HepG2 (cell line): Measurements from ENCODE around the gene PSENEN. TPM values are rescaled to one million over a fixed set of nuclear protein-coding genes. Genes with fewer than 3 reads are reported as not detected.

Source experiments
- FOSL2 ChIP-seq: sonication (generic); formaldehyde crosslinking; IDR thresholded peaks from 2 replicates; pipeline ENCODE4 v1.4.0; 2020; ENCODE audit warnings: missing genetic modification reagents
- NCOR1 ChIP-seq: fragments of 200-600 bp; sonication (generic); IDR thresholded peaks from 2 replicates; pipeline ENCODE4 v1.7.0; 2017; ENCODE audit warnings: antibody characterized with exemption, low read length, borderline replicate concordance
- PHF8 ChIP-seq: sonication (generic); formaldehyde crosslinking; IDR thresholded peaks from 2 replicates; pipeline ENCODE4 v1.5.0; 2020; ENCODE audit warnings: missing genetic modification reagents
- SNAPC2 ChIP-seq: sonication (generic); formaldehyde crosslinking; IDR thresholded peaks from 2 replicates; pipeline ENCODE4 v1.8.1; 2022; ENCODE audit warnings: mild to moderate bottlenecking, missing genetic modification reagents
- STAG1 ChIP-seq: sonication (generic); formaldehyde crosslinking; IDR thresholded peaks from 2 replicates; pipeline ENCODE4 v1.4.0; 2020; ENCODE audit warnings: missing genetic modification reagents
- ZNF280D ChIP-seq: sonication (generic); formaldehyde crosslinking; IDR thresholded peaks from 2 replicates; pipeline ENCODE4 v1.5.1; 2020; ENCODE audit warnings: mild to moderate bottlenecking, missing genetic modification reagents
- polyA plus RNA-seq, 8 experiments: library from polyadenylated mRNA; depleted of rRNA in 3 of 8; stranded (reverse) in 7 of 8; unstranded in 1 of 8; fragments of >200 nt; fragmentation: Illumina TruSeq in 4 of 8; extraction: Trizol in 4 of 8; gene quantifications; 2 replicates each; pipeline versions ENCODE4 v1.2.1 to v1.2.3, GENCODE V29; 2011 to 2016; ENCODE audit warnings: low read depth in 4 of 8, missing spikeins in 1 of 8, mixed read lengths in 1 of 8; ENCODE audit not compliant: insufficient read depth in 1 of 8
- total RNA-seq, 5 experiments: library from RNA; depleted of rRNA; stranded (reverse); fragments of >200 nt; fragmentation: Illumina TruSeq; extraction: Trizol; gene quantifications; 2 replicates each; pipeline ENCODE4 v1.2.3, GENCODE V29; 2016; ENCODE audit warnings: low read depth in 1 of 5
- TF ChIP-seq, protein P1 (sequence below): sonication (generic); formaldehyde crosslinking; IDR thresholded peaks from 2 replicates; pipeline ENCODE4 v1.4.0; 2020; ENCODE audit warnings: missing genetic modification reagents
- TF ChIP-seq, protein P2 (sequence below): sonication (generic); formaldehyde crosslinking; IDR thresholded peaks from 2 replicates; pipeline ENCODE4 v1.4.0; 2020; ENCODE audit warnings: mild to moderate bottlenecking, missing genetic modification reagents
- TF ChIP-seq, protein P3 (sequence below): IDR thresholded peaks from 2 replicates; pipeline ENCODE4 v1.6.1; 2016; ENCODE audit warnings: low read depth, borderline replicate concordance
- TF ChIP-seq, protein P4 (sequence below): sonication (generic); formaldehyde crosslinking; IDR thresholded peaks from 2 replicates; pipeline ENCODE4 v1.4.0; 2020; ENCODE audit warnings: missing genetic modification reagents, borderline replicate concordance

Gene PSENEN
- total and polyA plus RNA-seq, 2 of the 13 experiments (the other 11 are each of a cell fraction or from before 2014, with no cell fraction given) = 16.9 to 34.2 TPM

DNA sequence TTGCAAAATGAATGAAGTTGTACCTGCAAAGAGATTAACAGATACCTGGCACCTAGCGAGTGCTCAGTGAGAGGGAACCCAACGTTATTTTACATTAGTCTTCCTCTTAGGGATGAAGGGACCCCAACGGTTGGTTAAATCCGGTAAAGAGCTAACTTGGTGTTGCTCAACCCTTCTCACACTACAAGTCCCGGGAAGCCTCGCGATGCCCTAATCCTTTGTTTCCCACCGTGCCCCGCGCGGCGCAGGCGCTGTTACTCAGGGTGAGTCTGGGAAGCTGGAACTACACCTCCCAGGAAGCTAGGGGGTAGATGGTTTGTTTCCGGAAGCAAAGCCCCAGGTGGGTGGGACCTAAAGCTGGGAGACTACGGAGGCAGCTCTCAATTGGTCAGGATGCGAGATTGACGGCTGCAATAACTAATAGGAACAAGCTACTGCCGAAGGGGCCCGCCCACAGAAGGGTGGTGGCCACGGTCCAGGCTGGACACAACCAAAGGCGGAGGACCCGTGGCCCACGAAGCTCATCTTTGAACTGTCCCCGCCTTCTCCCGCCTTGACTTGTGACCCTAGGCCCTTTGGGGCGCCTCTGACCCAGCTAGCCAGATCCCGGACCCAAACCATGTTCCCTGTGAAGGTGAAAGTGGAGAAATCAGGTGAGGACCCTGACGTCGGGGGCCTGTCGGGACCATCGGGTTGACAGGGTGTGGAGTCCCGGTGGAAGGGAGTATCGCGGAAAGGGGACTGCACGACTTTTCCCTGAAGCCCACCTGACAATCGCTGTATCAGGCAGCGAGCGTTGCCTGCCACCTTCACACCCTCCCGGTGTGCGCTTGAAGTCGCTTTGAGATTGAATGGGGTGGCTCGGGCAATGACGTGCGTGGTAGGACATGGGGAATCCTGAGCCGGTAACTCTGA lies 2.9 kb downstream of the PSENEN start, which contains the start of gene LIN37 (continued):
- TF ChIP-seq, protein P1, sequence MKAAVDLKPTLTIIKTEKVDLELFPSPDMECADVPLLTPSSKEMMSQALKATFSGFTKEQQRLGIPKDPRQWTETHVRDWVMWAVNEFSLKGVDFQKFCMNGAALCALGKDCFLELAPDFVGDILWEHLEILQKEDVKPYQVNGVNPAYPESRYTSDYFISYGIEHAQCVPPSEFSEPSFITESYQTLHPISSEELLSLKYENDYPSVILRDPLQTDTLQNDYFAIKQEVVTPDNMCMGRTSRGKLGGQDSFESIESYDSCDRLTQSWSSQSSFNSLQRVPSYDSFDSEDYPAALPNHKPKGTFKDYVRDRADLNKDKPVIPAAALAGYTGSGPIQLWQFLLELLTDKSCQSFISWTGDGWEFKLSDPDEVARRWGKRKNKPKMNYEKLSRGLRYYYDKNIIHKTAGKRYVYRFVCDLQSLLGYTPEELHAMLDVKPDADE (CRISPR knock-in tag) = no peak
- no peak for TF ChIP-seq STAG1 (CRISPR knock-in tag)
- TF ChIP-seq, protein P2, sequence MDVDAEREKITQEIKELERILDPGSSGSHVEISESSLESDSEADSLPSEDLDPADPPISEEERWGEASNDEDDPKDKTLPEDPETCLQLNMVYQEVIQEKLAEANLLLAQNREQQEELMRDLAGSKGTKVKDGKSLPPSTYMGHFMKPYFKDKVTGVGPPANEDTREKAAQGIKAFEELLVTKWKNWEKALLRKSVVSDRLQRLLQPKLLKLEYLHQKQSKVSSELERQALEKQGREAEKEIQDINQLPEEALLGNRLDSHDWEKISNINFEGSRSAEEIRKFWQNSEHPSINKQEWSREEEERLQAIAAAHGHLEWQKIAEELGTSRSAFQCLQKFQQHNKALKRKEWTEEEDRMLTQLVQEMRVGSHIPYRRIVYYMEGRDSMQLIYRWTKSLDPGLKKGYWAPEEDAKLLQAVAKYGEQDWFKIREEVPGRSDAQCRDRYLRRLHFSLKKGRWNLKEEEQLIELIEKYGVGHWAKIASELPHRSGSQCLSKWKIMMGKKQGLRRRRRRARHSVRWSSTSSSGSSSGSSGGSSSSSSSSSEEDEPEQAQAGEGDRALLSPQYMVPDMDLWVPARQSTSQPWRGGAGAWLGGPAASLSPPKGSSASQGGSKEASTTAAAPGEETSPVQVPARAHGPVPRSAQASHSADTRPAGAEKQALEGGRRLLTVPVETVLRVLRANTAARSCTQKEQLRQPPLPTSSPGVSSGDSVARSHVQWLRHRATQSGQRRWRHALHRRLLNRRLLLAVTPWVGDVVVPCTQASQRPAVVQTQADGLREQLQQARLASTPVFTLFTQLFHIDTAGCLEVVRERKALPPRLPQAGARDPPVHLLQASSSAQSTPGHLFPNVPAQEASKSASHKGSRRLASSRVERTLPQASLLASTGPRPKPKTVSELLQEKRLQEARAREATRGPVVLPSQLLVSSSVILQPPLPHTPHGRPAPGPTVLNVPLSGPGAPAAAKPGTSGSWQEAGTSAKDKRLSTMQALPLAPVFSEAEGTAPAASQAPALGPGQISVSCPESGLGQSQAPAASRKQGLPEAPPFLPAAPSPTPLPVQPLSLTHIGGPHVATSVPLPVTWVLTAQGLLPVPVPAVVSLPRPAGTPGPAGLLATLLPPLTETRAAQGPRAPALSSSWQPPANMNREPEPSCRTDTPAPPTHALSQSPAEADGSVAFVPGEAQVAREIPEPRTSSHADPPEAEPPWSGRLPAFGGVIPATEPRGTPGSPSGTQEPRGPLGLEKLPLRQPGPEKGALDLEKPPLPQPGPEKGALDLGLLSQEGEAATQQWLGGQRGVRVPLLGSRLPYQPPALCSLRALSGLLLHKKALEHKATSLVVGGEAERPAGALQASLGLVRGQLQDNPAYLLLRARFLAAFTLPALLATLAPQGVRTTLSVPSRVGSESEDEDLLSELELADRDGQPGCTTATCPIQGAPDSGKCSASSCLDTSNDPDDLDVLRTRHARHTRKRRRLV = no peak
- 0 out of 2 replicates have a peak, but pooled peaks have one; percentile 24 for TF ChIP-seq SNAPC2 (CRISPR knock-in tag)
- peak; percentile 33 for TF ChIP-seq FOSL2
- TF ChIP-seq, protein P3, sequence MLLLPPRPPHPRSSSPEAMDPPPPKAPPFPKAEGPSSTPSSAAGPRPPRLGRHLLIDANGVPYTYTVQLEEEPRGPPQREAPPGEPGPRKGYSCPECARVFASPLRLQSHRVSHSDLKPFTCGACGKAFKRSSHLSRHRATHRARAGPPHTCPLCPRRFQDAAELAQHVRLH (CRISPR knock-in tag) = 0 out of 2 replicates have a peak, but pooled peaks have one; percentile 19
- peak; percentile 89 for TF ChIP-seq PHF8 (CRISPR knock-in tag)
- no peak for TF ChIP-seq ZNF280D
- TF ChIP-seq NCOR1 = peak; percentile 23; the same call in 1 of the 2 replicates
- TF ChIP-seq, protein P4, sequence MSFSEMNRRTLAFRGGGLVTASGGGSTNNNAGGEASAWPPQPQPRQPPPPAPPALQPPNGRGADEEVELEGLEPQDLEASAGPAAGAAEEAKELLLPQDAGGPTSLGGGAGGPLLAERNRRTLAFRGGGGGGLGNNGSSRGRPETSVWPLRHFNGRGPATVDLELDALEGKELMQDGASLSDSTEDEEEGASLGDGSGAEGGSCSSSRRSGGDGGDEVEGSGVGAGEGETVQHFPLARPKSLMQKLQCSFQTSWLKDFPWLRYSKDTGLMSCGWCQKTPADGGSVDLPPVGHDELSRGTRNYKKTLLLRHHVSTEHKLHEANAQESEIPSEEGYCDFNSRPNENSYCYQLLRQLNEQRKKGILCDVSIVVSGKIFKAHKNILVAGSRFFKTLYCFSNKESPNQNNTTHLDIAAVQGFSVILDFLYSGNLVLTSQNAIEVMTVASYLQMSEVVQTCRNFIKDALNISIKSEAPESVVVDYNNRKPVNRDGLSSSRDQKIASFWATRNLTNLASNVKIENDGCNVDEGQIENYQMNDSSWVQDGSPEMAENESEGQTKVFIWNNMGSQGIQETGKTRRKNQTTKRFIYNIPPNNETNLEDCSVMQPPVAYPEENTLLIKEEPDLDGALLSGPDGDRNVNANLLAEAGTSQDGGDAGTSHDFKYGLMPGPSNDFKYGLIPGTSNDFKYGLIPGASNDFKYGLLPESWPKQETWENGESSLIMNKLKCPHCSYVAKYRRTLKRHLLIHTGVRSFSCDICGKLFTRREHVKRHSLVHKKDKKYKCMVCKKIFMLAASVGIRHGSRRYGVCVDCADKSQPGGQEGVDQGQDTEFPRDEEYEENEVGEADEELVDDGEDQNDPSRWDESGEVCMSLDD (CRISPR knock-in tag) = no peak; the same call in 1 of the 2 replicates
